GM12874 (cell line): ENCODE measurements around the gene PKMYT1.

Experiments
- CTCF ChIP-seq: IDR thresholded peaks from 2 replicates; pipeline ENCODE4 v1.5.1; 2011; ENCODE audit warnings: low read depth, mild to moderate bottlenecking, control low read depth, low read length, moderate library complexity; ENCODE audit not compliant: insufficient read depth

The PKMYT1 gene

GRCh38 chr16:2934450-2934849 lies 45.8 kb downstream of the PKMYT1 start:
- no peak for TF ChIP-seq CTCF

GRCh38 chr16:2933701-2934100 lies 46.5 kb downstream of the PKMYT1 start:
- TF ChIP-seq CTCF, result no peak

GRCh38 chr16:2933136-2933535 lies 47.1 kb downstream of the PKMYT1 start:
- TF ChIP-seq CTCF, result no peak

GRCh38 chr16:2930236-2930635 lies 50.0 kb downstream of the PKMYT1 start:
- no peak for TF ChIP-seq CTCF

GRCh38 chr16:2929693-2930092 lies 50.6 kb downstream of the PKMYT1 start:
- no peak for TF ChIP-seq CTCF

- TF ChIP-seq CTCF, result no peak
These were observed 51.5 kb downstream of the PKMYT1 start for GRCh38 chr16:2928796-2929195.

GRCh38 chr16:2927010-2927646 lies 53.1 kb downstream of the PKMYT1 start:
- peak; percentile 88 for TF ChIP-seq CTCF

- no peak for TF ChIP-seq CTCF
These were observed 53.6 kb downstream of the PKMYT1 start for GRCh38 chr16:2926650-2926999.
